HEK293T (cell line): ENCODE measurements around the gene AKT3.

Experiments used
- CTCF ChIA-PET: fragments of 350-600 bp; formaldehyde crosslinking; extraction: SDS; loops from one replicate; lab custom pipeline; 2021; ENCODE audit warnings: antibody characterized with exemption, inconsistent platforms; lab: Yijun Ruan, JAX
- POLR2A ChIA-PET: fragments of 350-600 bp; formaldehyde crosslinking; extraction: SDS; loops from one replicate; lab custom pipeline; 2020; ENCODE audit warnings: antibody characterized with exemption, inconsistent platforms; lab: Yijun Ruan, JAX
- DNase-seq: peaks from one replicate; pipeline ENCODE4 v3.0.0; 2012; ENCODE audit warnings: mixed read lengths; ENCODE audit errors: extremely low spot score
- ARNT ChIP-seq: fragments of 450-650 bp; IDR thresholded peaks from 2 replicates; pipeline ENCODE4 v1.6.1; 2017; ENCODE audit warnings: mild to moderate bottlenecking
- BHLHE40 ChIP-seq: fragments of 450-650 bp; IDR thresholded peaks from 2 replicates; pipeline ENCODE4 v1.6.1; 2016; ENCODE audit warnings: mild to moderate bottlenecking, moderate library complexity, borderline replicate concordance
- CTBP1 ChIP-seq: fragments of 450-650 bp; IDR thresholded peaks from 2 replicates; pipeline ENCODE4 v1.6.1; 2016; ENCODE audit warnings: borderline replicate concordance
- ELF4 ChIP-seq: fragments of 450-650 bp; IDR thresholded peaks from 2 replicates; pipeline ENCODE4 v1.6.1; 2017; ENCODE audit warnings: antibody characterized with exemption
- FOXA1 ChIP-seq: fragments of 450-650 bp; IDR thresholded peaks from 2 replicates; pipeline ENCODE4 v1.6.1; 2016; ENCODE audit warnings: mild to moderate bottlenecking
- FOXK2 ChIP-seq: fragments of 450-650 bp; IDR thresholded peaks from 2 replicates; pipeline ENCODE4 v1.6.1; 2016; ENCODE audit warnings: mild to moderate bottlenecking
- FOXM1 ChIP-seq: fragments of 450-650 bp; IDR thresholded peaks from 2 replicates; pipeline ENCODE4 v1.6.1; 2017; ENCODE audit warnings: mild to moderate bottlenecking, borderline replicate concordance
- HDGF ChIP-seq: fragments of 450-650 bp; IDR thresholded peaks from 2 replicates; pipeline ENCODE4 v1.6.1; 2017; ENCODE audit warnings: antibody characterized with exemption, borderline replicate concordance
- L3MBTL2 ChIP-seq: fragments of 450-650 bp; conservative IDR thresholded peaks from 2 replicates; pipeline ENCODE4 v1.6.1; 2016; ENCODE audit warnings: mild to moderate bottlenecking
- LEF1 ChIP-seq: fragments of 450-650 bp; IDR thresholded peaks from 2 replicates; pipeline ENCODE4 v1.6.1; 2017; ENCODE audit warnings: mild to moderate bottlenecking, borderline replicate concordance
- NFRKB ChIP-seq: fragments of 450-650 bp; IDR thresholded peaks from 2 replicates; pipeline ENCODE4 v1.6.1; 2016; ENCODE audit warnings: mild to moderate bottlenecking, moderate library complexity
- PKNOX1 ChIP-seq: fragments of 450-650 bp; IDR thresholded peaks from 2 replicates; pipeline ENCODE4 v1.6.1; 2016
- SP1 ChIP-seq: fragments of 450-650 bp; IDR thresholded peaks from 2 replicates; pipeline ENCODE4 v1.6.1; 2017
- SUZ12 ChIP-seq: fragments of 450-650 bp; IDR thresholded peaks from 2 replicates; pipeline ENCODE4 v1.6.1; 2016; ENCODE audit warnings: mild to moderate bottlenecking
- TARDBP ChIP-seq: fragments of 450-650 bp; IDR thresholded peaks from 2 replicates; pipeline ENCODE4 v1.6.1; 2016
- ZNF384 ChIP-seq: fragments of 450-650 bp; IDR thresholded peaks from 2 replicates; pipeline ENCODE4 v1.6.1; 2016

AKT3 gene

GRCh38 chr1:243507672-243508302 lies 342.3 kb downstream of the AKT3 start:
- no peak for DNase-seq

GRCh38 chr1:243507001-243507671 lies 342.9 kb downstream of the AKT3 start:
- CTCF ChIA-PET = no interaction called here
- no peak for DNase-seq
- TF ChIP-seq ELF4 (no peak), BHLHE40 (no peak), L3MBTL2 (no peak), NFRKB (no peak), LEF1 (no peak), FOXK2 (no peak), TARDBP (no peak), SP1 (no peak), SUZ12 (no peak)
- POLR2A ChIA-PET = no interaction called here

More at GRCh38 chr1:243507672-243508302, 342.3 kb downstream of the AKT3 start:
- ChIA-PET CTCF (no interaction called here), POLR2A (no interaction called here)
- TF ChIP-seq FOXA1 (no peak), SP1 (no peak), ELF4 (no peak)

DNA sequence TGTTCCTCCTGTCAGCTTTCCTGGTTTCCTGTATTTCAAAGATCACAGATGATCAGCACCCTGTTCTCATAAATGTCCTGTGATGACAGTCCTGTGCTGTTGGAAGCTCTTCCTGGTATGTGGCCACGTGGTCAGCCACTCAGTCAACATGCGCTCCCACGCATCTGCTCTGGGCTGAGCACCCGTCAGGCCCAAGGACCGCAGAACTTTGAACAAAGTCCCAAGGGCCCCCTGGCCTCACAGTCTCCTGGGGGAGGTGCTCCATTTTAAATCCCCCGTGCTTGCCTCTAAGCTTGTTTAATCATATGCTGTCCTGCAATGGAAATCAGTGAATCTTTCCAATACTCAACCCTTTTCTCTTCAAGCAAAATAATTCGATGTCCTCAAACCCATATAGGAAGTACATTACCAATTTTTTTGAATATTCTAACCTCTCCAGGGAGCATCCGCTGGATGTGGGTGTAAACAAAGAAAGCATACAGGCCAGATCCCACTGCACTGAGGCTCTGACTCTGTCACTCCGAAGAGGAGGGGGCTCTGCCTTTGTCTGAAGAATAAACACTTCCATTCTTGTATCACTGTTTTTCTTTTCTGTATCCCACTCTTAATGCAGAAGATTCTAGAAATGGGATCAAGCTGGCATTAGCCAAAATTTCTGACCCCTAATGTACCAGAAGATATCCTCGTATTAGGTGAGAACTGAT lies 343.9 kb downstream of the AKT3 start:
- DNase-seq = no peak
- TF ChIP-seq SUZ12 = no peak
- TF ChIP-seq FOXM1 = no peak
- TF ChIP-seq CTBP1 = no peak
- no peak for TF ChIP-seq FOXK2
- no peak for TF ChIP-seq SP1
- no peak for TF ChIP-seq PKNOX1
- TF ChIP-seq NFRKB = no peak
- TF ChIP-seq FOXA1 = no peak
- no peak for TF ChIP-seq LEF1
- no peak for TF ChIP-seq TARDBP
- TF ChIP-seq ELF4 = no peak
- no peak for TF ChIP-seq ZNF384
- no peak for TF ChIP-seq ARNT
- TF ChIP-seq HDGF = no peak
- TF ChIP-seq BHLHE40 = no peak
- TF ChIP-seq L3MBTL2 = no peak
- ChIA-PET POLR2A (no interaction called here), CTCF (interaction anchor here (0.9 kb wide), 1 partner anchor 235 kb away, joined by 3 read pairs; no protein-coding TSS in a partner anchor)

GRCh38 chr1:243503155-243503554 lies 346.9 kb downstream of the AKT3 start:
- ChIA-PET POLR2A (no interaction called here), CTCF (interaction anchor here (0.7 kb wide), 1 partner anchor 38 kb away, joined by 4 read pairs; no protein-coding TSS in a partner anchor)
- DNase-seq = no peak
- TF ChIP-seq L3MBTL2 (no peak), NFRKB (no peak), HDGF (no peak), FOXK2 (no peak), CTBP1 (no peak), ELF4 (no peak), FOXM1 (no peak)

- POLR2A ChIA-PET = no interaction called here
- no peak for TF ChIP-seq FOXA1
- no peak for TF ChIP-seq TARDBP
- TF ChIP-seq SP1 = no peak
- TF ChIP-seq L3MBTL2 = no peak
- no peak for TF ChIP-seq NFRKB
- no peak for TF ChIP-seq ELF4
- DNase-seq = no peak
- CTCF ChIA-PET = no interaction called here
Measured at GRCh38 chr1:243501002-243501401, 349.0 kb downstream of the AKT3 start.

GRCh38 chr1:243500512-243500911 lies 349.5 kb downstream of the AKT3 start:
- TF ChIP-seq FOXK2 (no peak), ZNF384 (no peak), LEF1 (no peak), CTBP1 (no peak), SP1 (no peak), HDGF (no peak), PKNOX1 (no peak), ARNT (no peak), FOXM1 (no peak), SUZ12 (no peak), TARDBP (no peak), NFRKB (no peak), FOXA1 (no peak), L3MBTL2 (no peak), ELF4 (no peak), BHLHE40 (no peak)
- no peak for DNase-seq
- ChIA-PET CTCF (no interaction called here), POLR2A (no interaction called here)
